ENCODE measurements around the gene ACP5.

The ACP5 gene

GRCh38 chr19:11558881-11559828 lies 18.3 kb downstream of the ACP5 start, which contains the start of gene ELOF1:
ELOF1 (minus strand) TSS chr19:11559230; CDS start chr19:11554347, 4,883 bp downstream.
- Histone ChIP-seq H3K4me1 (ENCODE audit: control insufficient read depth, insufficient read depth, low read length) (peaks cover 4% of the 10 kb centered on the region), H3K4me3 (ENCODE audit: low read depth, low read length) (peak within 1 kb of the TSS; percentile 83), H3K27ac (ENCODE audit: low read depth, low read length) (no peak within 1 kb of the TSS; the same call in 1 of the 2 replicates)

GRCh38 chr19:11556634-11557420 lies 20.6 kb downstream of the ACP5 start:
- Histone ChIP-seq H3K9ac (ENCODE audit: low read length) (no peak overlapping the region), H3K27me3 (ENCODE audit: control insufficient read depth, insufficient read depth, low read length) (no peaks in the 10 kb centered on the region), H3K4me3 (ENCODE audit: low read depth, low read length) (no peak overlapping the region), H3K9me3 (ENCODE audit: control insufficient read depth, insufficient read depth, low read depth, low read length) (no peaks in the 10 kb centered on the region), H3K36me3 (ENCODE audit: control insufficient read depth, insufficient read depth, low read length) (peaks cover 32% of the 10 kb centered on the region), H3K27ac (ENCODE audit: low read depth, low read length) (no peak overlapping the region), H3K4me1 (ENCODE audit: control insufficient read depth, insufficient read depth, low read length) (peaks cover 4% of the 10 kb centered on the region)

More at GRCh38 chr19:11558881-11559828, 18.3 kb downstream of the ACP5 start, which contains the start of gene ELOF1:
- H3K9me3 ChIP-seq (ENCODE audit: control insufficient read depth, insufficient read depth, low read depth, low read length), result no peaks in the 10 kb centered on the region
- H3K9ac ChIP-seq (ENCODE audit: low read length), result peak within 1 kb of the TSS; percentile 75
- peaks cover 10% of the 10 kb centered on the region for H3K36me3 ChIP-seq (ENCODE audit: control insufficient read depth, insufficient read depth, low read length)
- H3K27me3 ChIP-seq (ENCODE audit: control insufficient read depth, insufficient read depth, low read length), result no peaks in the 10 kb centered on the region

- no peak overlapping the region for H3K9ac ChIP-seq (ENCODE audit: low read length)
- H3K27ac ChIP-seq (ENCODE audit: low read depth, low read length), result no peak overlapping the region
- H3K36me3 ChIP-seq (ENCODE audit: control insufficient read depth, insufficient read depth, low read length), result peaks cover 33% of the 10 kb centered on the region
- H3K4me1 ChIP-seq (ENCODE audit: control insufficient read depth, insufficient read depth, low read length), result peaks cover 4% of the 10 kb centered on the region
- no peaks in the 10 kb centered on the region for H3K9me3 ChIP-seq (ENCODE audit: control insufficient read depth, insufficient read depth, low read depth, low read length)
- no peak overlapping the region for H3K4me3 ChIP-seq (ENCODE audit: low read depth, low read length)
- H3K27me3 ChIP-seq (ENCODE audit: control insufficient read depth, insufficient read depth, low read length), result no peaks in the 10 kb centered on the region
These were observed 22.2 kb downstream of the ACP5 start for GRCh38 chr19:11555246-11555645.

- no peak overlapping the region for H3K9ac ChIP-seq (ENCODE audit: low read length)
- H3K27ac ChIP-seq (ENCODE audit: low read depth, low read length), result no peak overlapping the region
- peaks cover 42% of the 10 kb centered on the region for H3K36me3 ChIP-seq (ENCODE audit: control insufficient read depth, insufficient read depth, low read length)
- no peak overlapping the region for H3K4me3 ChIP-seq (ENCODE audit: low read depth, low read length)
- H3K9me3 ChIP-seq (ENCODE audit: control insufficient read depth, insufficient read depth, low read depth, low read length), result no peaks in the 10 kb centered on the region
- H3K4me1 ChIP-seq (ENCODE audit: control insufficient read depth, insufficient read depth, low read length), result peaks cover 4% of the 10 kb centered on the region
- no peaks in the 10 kb centered on the region for H3K27me3 ChIP-seq (ENCODE audit: control insufficient read depth, insufficient read depth, low read length)
These were observed 23.3 kb downstream of the ACP5 start for GRCh38 chr19:11554160-11554559.

- Histone ChIP-seq H3K9ac (ENCODE audit: low read length) (no peak overlapping the region), H3K4me3 (ENCODE audit: low read depth, low read length) (no peak overlapping the region), H3K27ac (ENCODE audit: low read depth, low read length) (no peak overlapping the region), H3K27me3 (ENCODE audit: control insufficient read depth, insufficient read depth, low read length) (no peaks in the 10 kb centered on the region), H3K36me3 (ENCODE audit: control insufficient read depth, insufficient read depth, low read length) (peaks cover 49% of the 10 kb centered on the region), H3K4me1 (ENCODE audit: control insufficient read depth, insufficient read depth, low read length) (peaks cover 1% of the 10 kb centered on the region), H3K9me3 (ENCODE audit: control insufficient read depth, insufficient read depth, low read depth, low read length) (no peaks in the 10 kb centered on the region)
These were observed 24.6 kb downstream of the ACP5 start for GRCh38 chr19:11552666-11553372.

- Histone ChIP-seq H3K9ac (ENCODE audit: low read length) (no peak overlapping the region), H3K9me3 (ENCODE audit: control insufficient read depth, insufficient read depth, low read depth, low read length) (no peaks in the 10 kb centered on the region), H3K36me3 (ENCODE audit: control insufficient read depth, insufficient read depth, low read length) (peaks cover 54% of the 10 kb centered on the region), H3K27ac (ENCODE audit: low read depth, low read length) (no peak overlapping the region), H3K4me3 (ENCODE audit: low read depth, low read length) (no peak overlapping the region), H3K4me1 (ENCODE audit: control insufficient read depth, insufficient read depth, low read length) (no peaks in the 10 kb centered on the region), H3K27me3 (ENCODE audit: control insufficient read depth, insufficient read depth, low read length) (no peaks in the 10 kb centered on the region)
These were observed 25.7 kb downstream of the ACP5 start for GRCh38 chr19:11551603-11552235.

- H3K27ac ChIP-seq (ENCODE audit: low read depth, low read length), result no peak overlapping the region
These were observed 27.2 kb downstream of the ACP5 start for GRCh38 chr19:11550265-11550664.

GRCh38 chr19:11549386-11549953 lies 28.0 kb downstream of the ACP5 start:
- Histone ChIP-seq H3K9me3 (ENCODE audit: control insufficient read depth, insufficient read depth, low read depth, low read length) (no peaks in the 10 kb centered on the region), H3K4me3 (ENCODE audit: low read depth, low read length) (no peak overlapping the region), H3K27me3 (ENCODE audit: control insufficient read depth, insufficient read depth, low read length) (no peaks in the 10 kb centered on the region), H3K9ac (ENCODE audit: low read length) (no peak overlapping the region), H3K27ac (ENCODE audit: low read depth, low read length) (no peak overlapping the region), H3K4me1 (ENCODE audit: control insufficient read depth, insufficient read depth, low read length) (peaks cover 3% of the 10 kb centered on the region; the same call in 1 of the 2 replicates), H3K36me3 (ENCODE audit: control insufficient read depth, insufficient read depth, low read length) (peaks cover 49% of the 10 kb centered on the region)

More at GRCh38 chr19:11550265-11550664, 27.2 kb downstream of the ACP5 start:
- peaks cover 3% of the 10 kb centered on the region; the same call in 1 of the 2 replicates for H3K4me1 ChIP-seq (ENCODE audit: control insufficient read depth, insufficient read depth, low read length)
- no peak overlapping the region for H3K9ac ChIP-seq (ENCODE audit: low read length)
- peaks cover 51% of the 10 kb centered on the region for H3K36me3 ChIP-seq (ENCODE audit: control insufficient read depth, insufficient read depth, low read length)
- no peak overlapping the region for H3K4me3 ChIP-seq (ENCODE audit: low read depth, low read length)
- H3K9me3 ChIP-seq (ENCODE audit: control insufficient read depth, insufficient read depth, low read depth, low read length), result no peaks in the 10 kb centered on the region
- H3K27me3 ChIP-seq (ENCODE audit: control insufficient read depth, insufficient read depth, low read length), result no peaks in the 10 kb centered on the region

- Histone ChIP-seq H3K9ac (ENCODE audit: low read length) (no peak overlapping the region), H3K9me3 (ENCODE audit: control insufficient read depth, insufficient read depth, low read depth, low read length) (no peaks in the 10 kb centered on the region), H3K27ac (ENCODE audit: low read depth, low read length) (no peak overlapping the region), H3K4me1 (ENCODE audit: control insufficient read depth, insufficient read depth, low read length) (peaks cover 3% of the 10 kb centered on the region; the same call in 1 of the 2 replicates), H3K36me3 (ENCODE audit: control insufficient read depth, insufficient read depth, low read length) (peaks cover 39% of the 10 kb centered on the region), H3K4me3 (ENCODE audit: low read depth, low read length) (no peak overlapping the region), H3K27me3 (ENCODE audit: control insufficient read depth, insufficient read depth, low read length) (no peaks in the 10 kb centered on the region)
These were observed 29.3 kb downstream of the ACP5 start for GRCh38 chr19:11547929-11548700.
